NCI-H345 (cell line): ENCODE data around the gene ZNF552.
"Not testable (repeated sequence)": the region's sequence is repeated elsewhere in the genome, so short reads cannot be mapped to it uniquely, and the experiment has no call there.

Source experiments
- DNase-seq: peaks from one replicate; lab custom pipeline; 2025; lab: John Stamatoyannopoulos, UW

Gene ZNF552

DNA sequence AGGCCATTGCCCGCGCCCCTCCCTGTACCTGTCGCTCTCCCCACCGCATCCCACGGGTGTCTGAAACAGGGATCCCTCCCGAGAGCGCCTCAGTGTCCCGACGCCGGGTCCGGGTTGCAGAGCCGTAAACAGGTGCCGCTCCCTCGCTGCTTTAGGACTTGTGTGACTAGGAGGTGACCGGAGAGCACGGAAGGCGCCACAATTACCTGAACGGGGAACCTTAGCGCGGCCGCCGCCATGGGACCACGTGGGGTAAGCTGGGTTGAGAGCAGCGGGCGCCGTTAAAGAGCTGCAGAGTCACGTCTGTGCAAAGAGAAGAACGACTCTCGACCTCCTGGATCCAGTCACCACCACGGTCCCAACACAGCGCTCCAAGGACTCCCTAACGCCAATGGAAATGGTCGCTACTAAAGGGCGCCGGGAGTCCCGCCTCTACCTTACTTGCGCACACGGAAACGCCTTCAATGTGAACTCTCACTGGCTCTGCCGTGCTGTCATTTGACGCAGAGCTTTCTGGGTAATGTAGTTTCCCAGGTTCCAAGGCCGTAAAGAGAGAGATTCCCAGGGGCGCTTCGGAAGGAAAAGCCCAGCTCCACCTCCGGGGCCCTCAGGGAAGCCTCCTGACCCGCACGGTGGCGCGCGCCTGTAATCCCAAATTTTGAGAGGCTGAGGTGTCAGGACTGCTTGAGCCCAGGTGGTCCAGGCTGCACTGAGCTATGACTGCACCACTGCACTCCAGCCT, at the start of gene ZNF552:
ZNF552 (minus strand) TSS at position 409 of the 742 bp plus-strand sequence; CDS start at position 239, 170 bp downstream.
- peak; percentile 87 for DNase-seq

GRCh38 chr19:57862351-57862750, 47.6 kb upstream of the ZNF552 start:
- not testable (repeated sequence) for DNase-seq

GRCh38 chr19:57854117-57854516, 39.4 kb upstream of the ZNF552 start:
- not testable (repeated sequence) for DNase-seq

DNA sequence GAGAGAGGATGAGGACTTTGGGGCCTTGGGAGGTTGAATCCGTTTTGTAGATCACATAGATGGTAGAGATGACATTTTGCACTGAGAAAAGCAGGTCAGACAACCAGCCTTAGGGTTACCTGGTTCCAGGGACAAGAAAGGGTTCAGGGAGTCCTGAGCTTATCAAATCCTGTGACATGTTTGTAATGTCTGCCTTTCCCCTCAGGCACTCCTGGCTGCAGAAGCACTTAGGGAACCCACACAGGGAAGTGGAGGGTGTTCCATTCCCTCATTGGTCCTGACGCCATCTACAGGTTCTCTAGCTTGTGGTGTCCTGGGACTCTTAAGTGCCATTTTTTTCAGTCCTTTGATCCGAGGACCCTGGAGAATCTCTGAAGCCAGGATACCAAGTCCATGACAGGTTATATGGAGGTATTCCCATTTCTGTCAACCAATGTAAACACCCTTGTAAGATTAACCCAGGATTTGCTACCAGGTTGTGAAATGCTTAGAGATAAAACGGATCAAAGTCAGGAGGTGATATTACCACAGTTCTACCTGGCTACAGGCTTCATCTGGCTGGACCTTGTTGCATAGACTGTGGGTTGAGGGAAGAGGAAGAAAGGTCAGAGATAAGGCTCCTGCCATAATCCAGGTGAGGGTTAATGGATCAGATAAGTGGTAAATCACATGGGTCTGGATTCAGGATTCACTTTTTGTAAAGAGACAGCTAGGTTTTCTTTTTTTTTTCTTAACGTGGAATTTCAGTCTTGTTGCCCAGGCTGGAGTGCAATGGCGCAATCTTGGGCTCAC, 37.3 kb upstream of the ZNF552 start:
- DNase-seq, result not testable (repeated sequence)

DNA sequence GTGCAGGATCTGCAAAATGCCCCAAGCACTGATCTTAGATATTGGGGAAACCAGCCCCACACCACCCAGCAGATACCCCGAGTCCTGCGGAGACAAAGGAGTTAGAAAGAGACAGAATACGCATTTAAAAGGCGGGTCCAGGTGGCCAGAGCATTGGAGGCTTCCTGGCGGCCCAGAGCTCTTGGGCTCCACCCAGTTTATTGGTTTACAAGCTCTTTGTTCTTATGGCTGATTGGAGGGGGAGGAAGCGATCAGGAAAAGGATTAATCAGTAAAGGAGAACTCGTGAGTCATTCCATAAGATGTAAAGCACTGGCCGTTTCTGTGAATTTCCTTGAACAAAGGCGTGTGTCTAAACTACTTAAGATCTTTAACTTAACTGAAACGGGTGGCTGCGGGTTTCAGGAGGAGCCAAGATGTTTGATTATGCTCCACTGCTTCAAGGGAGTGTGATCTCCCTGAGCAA, 35.9 kb upstream of the ZNF552 start:
- no peak for DNase-seq

DNA sequence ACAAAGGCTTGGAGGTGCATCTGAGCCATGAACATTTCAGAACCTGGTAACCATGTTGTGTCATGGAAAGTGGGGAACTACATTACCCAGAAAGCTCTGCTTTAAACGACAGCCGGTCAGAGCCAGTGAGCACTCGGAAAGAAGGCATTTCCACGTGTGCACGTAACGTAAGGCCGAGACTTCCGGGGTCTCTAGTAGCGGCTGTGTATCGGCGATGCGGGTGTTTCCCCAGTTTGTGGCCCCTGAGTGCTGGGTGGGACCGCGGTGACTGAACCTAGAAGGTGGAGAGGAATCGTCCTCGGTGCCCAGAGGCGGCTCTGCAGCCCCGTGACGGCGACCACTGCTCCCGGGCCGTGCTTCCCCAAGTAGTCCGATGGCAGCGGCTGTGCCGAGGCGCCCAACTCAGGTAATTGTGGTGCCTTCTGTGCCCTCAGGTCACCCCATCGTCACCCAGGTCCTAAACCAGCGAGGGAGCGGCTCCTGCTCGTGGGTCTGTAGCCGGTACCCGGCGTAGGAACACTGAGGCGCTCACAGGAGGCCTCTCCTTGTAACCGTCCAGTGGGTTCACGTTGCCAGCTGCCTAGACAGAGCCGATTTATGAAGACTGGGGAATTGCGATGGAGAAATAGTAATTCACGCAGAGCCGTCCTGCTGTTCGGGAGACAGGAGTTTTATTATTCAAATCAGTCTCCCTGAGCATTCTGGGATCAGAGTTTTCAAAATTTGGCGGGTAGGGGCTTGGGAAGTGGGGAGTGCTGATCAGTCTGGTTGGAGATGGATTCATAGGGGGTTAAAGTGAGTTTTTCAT, 35.2 kb upstream of the ZNF552 start, which contains the start of gene ZNF587:
ZNF587 (plus strand) TSS at position 194 of the 808 bp plus-strand sequence; CDS start at position 374, 180 bp downstream.
- DNase-seq, result peak; percentile 72

DNA sequence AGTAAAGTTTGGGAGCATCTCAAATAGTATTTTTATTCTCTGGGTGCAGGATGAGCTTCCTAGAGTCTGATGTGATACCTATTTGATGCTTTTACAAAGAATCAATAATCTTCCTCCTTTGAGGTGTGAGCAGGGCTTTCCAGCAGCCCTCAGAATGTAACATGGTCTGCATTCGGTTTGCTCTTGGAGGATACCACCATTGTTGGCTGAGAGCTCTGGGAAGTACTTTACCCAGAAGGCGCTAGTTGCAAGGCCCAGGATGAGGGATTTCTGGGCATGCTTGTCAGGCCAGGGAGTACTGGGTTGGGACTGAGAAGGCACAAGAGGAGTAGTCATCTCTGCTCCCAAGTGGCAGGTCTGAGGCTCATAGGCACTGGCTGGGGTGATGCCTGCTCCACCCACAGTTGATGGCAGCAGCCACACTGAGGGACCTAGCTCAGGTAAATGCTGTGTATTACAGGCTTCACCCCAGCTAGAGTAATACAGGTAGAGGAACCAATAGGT, 34.5 kb upstream of the ZNF552 start:
- DNase-seq, result not testable (repeated sequence)

DNA sequence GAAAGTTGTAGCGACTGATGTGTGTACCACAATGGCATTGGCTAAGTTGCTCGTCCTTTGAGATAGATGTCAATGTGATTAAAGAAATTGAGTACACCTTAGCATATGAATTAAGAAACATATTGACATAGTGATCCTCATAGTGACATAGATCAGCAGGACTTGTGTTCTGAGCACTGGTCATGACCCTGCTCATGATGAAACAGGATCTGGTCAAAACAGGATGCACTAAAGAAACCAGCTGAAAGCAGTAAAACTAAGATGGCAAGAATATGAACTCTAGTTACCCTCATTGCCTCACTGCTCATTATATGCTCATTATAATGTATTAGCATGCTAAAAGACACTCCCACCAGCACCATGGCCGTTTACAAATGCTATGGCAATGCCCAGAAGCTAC, 32.5 kb upstream of the ZNF552 start:
- DNase-seq, result not testable (repeated sequence)

- DNase-seq, result no peak
These were observed 26.5 kb upstream of the ZNF552 start for GRCh38 chr19:57841122-57841763.

DNA sequence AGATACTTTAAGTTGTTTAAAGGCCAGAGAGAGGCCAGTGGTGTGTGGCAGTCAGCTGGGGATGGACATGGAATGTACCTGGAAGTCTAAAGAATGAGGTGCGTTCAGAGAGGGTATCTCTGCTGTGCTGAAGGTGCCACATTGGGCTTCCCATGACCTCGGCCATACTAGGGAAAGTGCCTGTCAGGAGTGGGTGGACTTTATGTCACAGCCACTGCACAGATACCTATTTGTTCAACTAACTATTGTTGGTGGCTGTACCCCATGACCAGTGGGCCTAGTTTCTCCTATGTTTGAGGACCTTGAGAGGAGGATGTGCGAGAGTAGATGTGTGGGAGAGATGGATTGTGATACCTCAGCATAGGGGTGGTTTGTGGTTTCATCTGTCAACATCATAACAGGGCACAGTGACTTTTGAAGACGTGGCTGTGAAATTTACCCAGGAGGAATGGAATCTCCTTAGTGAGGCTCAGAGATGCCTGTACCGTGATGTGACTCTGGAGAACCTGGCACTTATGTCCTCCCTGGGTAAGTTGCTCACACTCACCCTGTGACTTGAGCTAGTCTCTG, 24.0 kb upstream of the ZNF552 start:
- not testable (repeated sequence) for DNase-seq

DNA sequence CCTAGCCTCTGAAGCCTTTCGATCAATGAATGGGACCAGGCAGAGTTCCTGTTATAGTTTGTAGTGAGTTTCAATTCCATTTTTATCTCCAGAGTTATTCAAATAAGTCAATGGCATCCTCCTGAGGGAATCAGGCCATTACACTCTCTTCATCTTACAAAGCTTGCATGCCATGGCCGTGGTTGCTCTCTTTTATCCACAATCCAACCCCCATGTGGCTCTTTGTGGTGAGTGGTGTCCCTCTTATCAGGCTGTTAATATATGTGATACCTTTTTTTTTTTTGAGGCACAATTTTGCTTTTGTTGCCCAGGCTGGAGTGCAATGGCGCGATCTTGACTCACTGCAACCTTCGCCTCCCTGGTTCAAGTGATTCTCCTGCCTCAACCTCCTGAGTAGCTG, 22.3 kb upstream of the ZNF552 start:
- DNase-seq, result not testable (repeated sequence)

GRCh38 chr19:57830071-57830602, 15.4 kb upstream of the ZNF552 start, which contains the start of gene ZNF587B:
ZNF587B (plus strand) TSS chr19:57830299; CDS start chr19:57830529, 230 bp downstream.
- DNase-seq, result no peak

DNA sequence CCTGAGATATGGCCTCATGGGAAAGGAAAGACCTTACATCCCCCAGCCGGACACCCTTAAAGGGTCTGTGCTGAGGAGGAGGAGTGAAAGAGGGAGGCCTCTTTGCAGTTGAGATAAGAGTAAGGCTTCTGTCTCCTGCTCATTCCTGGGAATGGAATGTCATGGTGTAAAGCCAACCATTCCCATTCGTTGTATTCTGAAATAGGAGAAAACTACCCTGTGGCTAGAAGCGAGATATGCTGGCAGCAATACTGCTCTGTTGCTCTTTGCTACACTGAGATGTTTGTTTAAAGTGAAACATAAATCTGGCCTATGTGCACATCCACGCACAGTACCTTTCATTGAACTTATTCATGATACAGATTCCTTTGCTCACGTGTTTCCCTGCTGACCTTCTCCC, 14.6 kb upstream of the ZNF552 start:
- no peak for DNase-seq

GRCh38 chr19:57825511-57825910, 10.8 kb upstream of the ZNF552 start:
- DNase-seq, result no peak

DNA sequence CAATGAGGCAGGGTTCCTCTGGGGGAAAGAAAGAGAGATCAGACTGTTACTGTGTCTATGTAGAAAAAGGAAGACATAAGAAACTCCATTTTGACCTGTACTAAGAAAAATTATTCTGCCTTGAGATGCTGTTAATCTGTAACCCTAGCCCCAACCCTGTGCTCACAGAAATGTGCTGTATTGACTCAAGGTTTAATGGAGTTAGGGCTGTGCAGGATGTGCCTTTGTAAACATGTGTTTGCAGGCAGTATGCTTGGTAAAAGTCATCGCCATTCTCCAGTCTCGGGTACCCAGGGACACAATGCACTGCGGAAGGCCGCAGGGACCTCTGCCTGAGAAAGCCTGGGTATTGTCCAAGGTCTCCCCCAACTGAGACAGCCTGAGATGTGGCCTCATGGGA, 8.9 kb upstream of the ZNF552 start:
- not testable (repeated sequence) for DNase-seq

DNA sequence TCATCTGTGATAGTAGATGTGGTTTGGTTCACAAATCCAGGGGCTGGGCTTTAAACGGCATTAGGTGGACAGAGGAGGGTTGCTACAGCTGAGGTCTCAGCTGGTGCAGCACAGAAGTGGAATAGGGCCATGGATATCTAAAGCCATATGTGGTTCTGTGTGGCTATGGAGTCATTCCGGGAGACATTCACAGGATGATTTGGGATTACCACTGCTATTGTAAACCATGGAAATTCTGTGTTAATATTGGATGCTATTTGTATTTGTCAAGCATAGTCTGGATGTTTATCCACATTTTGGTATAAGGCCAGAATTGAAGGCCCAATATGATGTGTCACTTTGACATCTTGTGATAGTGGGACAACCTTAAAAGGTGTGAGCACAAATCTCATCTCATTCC, 8.4 kb upstream of the ZNF552 start:
- not testable (repeated sequence) for DNase-seq

DNA sequence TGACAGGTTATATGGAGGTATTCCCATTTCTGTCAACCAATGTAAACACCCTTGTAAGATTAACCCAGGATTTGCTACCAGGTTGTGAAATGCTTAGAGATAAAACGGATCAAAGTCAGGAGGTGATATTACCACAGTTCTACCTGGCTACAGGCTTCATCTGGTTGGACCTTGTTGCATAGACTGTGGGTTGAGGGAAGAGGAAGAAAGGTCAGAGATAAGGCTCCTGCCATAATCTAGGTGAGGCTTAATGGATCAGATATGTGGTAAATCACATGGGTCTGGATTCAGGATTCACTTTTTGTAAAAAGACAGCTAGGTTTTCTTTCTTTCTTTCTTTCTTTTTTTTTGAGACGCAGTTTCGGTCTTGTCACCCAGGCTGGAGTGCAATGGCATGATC, 6.8 kb upstream of the ZNF552 start:
- DNase-seq, result not testable (repeated sequence)

GRCh38 chr19:57821095-57821494, 6.4 kb upstream of the ZNF552 start:
- not testable (repeated sequence) for DNase-seq

DNA sequence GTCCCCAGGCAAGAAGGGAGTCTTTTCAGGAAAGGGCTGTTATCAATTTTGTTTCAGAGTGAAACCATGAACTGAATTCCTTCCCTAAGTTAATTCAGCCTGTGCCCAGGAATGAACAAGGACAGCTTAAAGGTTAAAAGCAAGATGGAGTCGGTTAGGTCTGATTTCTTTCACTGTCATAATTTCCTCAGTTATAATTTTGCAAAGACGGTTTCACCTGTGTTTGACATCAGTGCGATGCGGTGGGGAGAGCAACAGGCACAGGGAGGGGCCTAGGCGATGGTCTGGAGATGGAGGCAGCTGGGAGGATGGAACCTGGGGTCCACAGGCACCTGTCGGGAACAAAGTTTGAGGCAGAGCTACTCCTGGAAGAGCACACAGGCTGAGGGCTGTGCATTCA, 5.9 kb upstream of the ZNF552 start:
- DNase-seq, result no peak

DNA sequence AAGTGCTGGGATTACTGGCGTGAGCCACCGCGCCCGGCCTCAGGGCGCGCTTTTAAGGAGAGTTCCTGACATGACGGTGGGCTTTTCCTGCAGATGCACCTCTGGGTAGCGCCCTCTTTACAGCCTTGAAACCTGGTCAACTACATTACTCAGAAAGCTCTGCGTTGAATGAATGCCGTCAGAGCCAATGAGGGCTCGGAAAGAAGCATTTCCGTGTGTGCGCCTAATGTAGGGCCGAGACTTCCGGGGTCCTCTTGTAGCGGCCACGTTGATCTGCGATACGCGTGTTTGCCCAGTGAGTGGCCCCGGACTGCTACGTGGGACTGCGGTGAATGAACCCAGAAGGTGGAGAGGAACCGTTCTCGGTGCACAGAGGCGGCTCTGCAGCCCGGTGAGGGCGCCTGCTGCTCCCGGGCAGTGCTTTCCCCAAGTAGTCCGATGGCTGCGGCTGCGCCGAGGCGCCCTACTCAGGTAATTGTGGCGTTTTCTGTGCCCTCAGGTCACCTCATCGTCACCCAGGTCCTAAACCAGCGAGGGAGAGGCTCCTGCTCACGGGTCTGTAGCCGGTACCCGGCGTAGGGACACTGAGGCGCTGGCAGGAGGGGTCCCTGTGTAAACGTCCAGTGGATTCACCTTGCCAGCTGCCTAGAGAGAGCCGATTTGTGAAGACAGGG, 4.9 kb upstream of the ZNF552 start:
- DNase-seq, result peak; percentile 86
